22Rv1 (cell line): ENCODE data around the gene NOC2L.

ENCODE experiments used
- CTCF ChIP-seq: fragments of 450-650 bp; IDR thresholded peaks from 2 replicates; pipeline ENCODE4 v1.5.1; 2017; ENCODE audit warnings: mild to moderate bottlenecking
- ZFX ChIP-seq: fragments of 450-650 bp; IDR thresholded peaks from 2 replicates; pipeline ENCODE4 v1.6.1; 2017; ENCODE audit warnings: antibody characterized with exemption, borderline replicate concordance

DNA sequence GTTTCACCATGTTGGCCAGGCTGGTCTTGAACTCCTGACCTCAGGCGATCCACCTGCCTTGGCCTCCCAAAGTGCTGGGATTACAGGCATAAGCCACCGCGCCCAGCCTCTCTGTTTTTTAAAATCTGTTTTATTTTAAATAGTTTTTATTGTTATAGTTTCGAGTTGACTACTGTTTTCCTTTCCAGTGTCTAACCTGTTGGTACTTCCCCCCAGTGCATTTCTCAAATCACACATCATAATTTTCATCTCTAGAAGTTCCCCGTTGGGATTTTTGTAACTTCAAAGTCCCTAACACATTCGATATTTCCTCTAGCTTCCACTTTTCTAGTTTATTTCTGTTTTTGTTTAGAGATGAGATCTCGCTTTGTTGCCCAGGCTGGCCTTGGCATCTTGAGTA is 33.3 kb upstream of the NOC2L start:
- TF ChIP-seq CTCF (no peak), ZFX (no peak)
